GM13976 (cell line): ENCODE data around the gene SFRP5.

Experiments used
- DNase-seq: peaks from one replicate; pipeline ENCODE4 v3.0.0; 2012; ENCODE audit warnings: low spot score
- CTCF ChIP-seq: IDR thresholded peaks from 2 replicates; pipeline ENCODE4 v1.5.1; 2012; ENCODE audit warnings: borderline replicate concordance, mild to moderate bottlenecking; ENCODE audit not compliant: insufficient read depth; ENCODE audit errors: extremely low read depth, missing control alignments, control extremely low read depth
- in situ Hi-C: fragments of 300-500 bp; cut with MboI; formaldehyde crosslinking; loops from one replicate; pipeline ENCODE4 v1.12.0; 2022; ENCODE audit warnings: low sequenced_read_pairs, mixed read lengths, inconsistent platforms; ENCODE audit not compliant: unreplicated experiment

SFRP5 gene

GRCh38 chr10:97724341-97724941, 47.4 kb downstream of the SFRP5 start:
- DNase-seq: no peak
- no peak for TF ChIP-seq CTCF
- in situ Hi-C loops: no loop called here

GRCh38 chr10:97723001-97723400, 48.8 kb downstream of the SFRP5 start:
- in situ Hi-C loops: no loop called here
- TF ChIP-seq CTCF: no peak
- no peak for DNase-seq

- in situ Hi-C loops: no loop called here
- DNase-seq: no peak
- no peak for TF ChIP-seq CTCF
Measured at GRCh38 chr10:97721871-97722780, 49.7 kb downstream of the SFRP5 start.

GRCh38 chr10:97719602-97720001, 52.2 kb downstream of the SFRP5 start:
- TF ChIP-seq CTCF: no peak
- in situ Hi-C loops: no loop called here
- no peak for DNase-seq

GRCh38 chr10:97718659-97719142, 53.1 kb downstream of the SFRP5 start:
- no peak for TF ChIP-seq CTCF
- DNase-seq: no peak
- in situ Hi-C loops: no loop called here

- in situ Hi-C loops: no loop called here
- DNase-seq: no peak
- no peak for TF ChIP-seq CTCF
Measured at GRCh38 chr10:97718178-97718577, 53.6 kb downstream of the SFRP5 start.
